HG03280 (cell line): Measurements from ENCODE around the gene HPS5.
"Not testable (repeated sequence)": the region's sequence is repeated elsewhere in the genome, so short reads cannot be mapped to it uniquely, and the experiment has no call there.

Experiments
- ATAC-seq: cut with Tn5 transposase; IDR thresholded peaks from one replicate; pipeline ENCODE4 v1.9.1; 2021; ENCODE audit warnings: mild to moderate bottlenecking, moderate library complexity; ENCODE audit not compliant: unreplicated experiment

The HPS5 gene

GRCh38 chr11:18321969-18322711, at the start of gene HPS5, which contains the start of gene GTF2H1:
Gene HPS5 (minus strand): TSS chr11:18322140. CDS start chr11:18317858, 4,282 bp downstream.
Gene GTF2H1 (plus strand): TSS chr11:18322567. CDS start chr11:18333075, 10,508 bp downstream.
- ATAC-seq = peak; percentile 94

GRCh38 chr11:18371279-18371678, 49.3 kb upstream of the HPS5 start:
- ATAC-seq = no peak

- ATAC-seq = no peak
Measured at GRCh38 chr11:18369398-18369797, 47.5 kb upstream of the HPS5 start.

- ATAC-seq = no peak
Measured at GRCh38 chr11:18368221-18368620, 46.3 kb upstream of the HPS5 start.

- ATAC-seq = no peak
Measured at GRCh38 chr11:18367431-18367830, 45.5 kb upstream of the HPS5 start.

GRCh38 chr11:18366286-18366685, 44.3 kb upstream of the HPS5 start:
- no peak for ATAC-seq

- ATAC-seq = no peak
Measured at GRCh38 chr11:18365741-18366140, 43.8 kb upstream of the HPS5 start.

- no peak for ATAC-seq
Measured at GRCh38 chr11:18364495-18365073, 42.6 kb upstream of the HPS5 start.

- ATAC-seq = no peak
Measured at GRCh38 chr11:18361154-18361553, 39.2 kb upstream of the HPS5 start.

- no peak for ATAC-seq
Measured at GRCh38 chr11:18358646-18359045, 36.7 kb upstream of the HPS5 start.

- no peak for ATAC-seq
Measured at GRCh38 chr11:18352581-18352980, 30.6 kb upstream of the HPS5 start.

- no peak for ATAC-seq
Measured at GRCh38 chr11:18347471-18348125, 25.7 kb upstream of the HPS5 start.

GRCh38 chr11:18332891-18333290, 11.0 kb upstream of the HPS5 start:
- ATAC-seq = no peak

GRCh38 chr11:18332302-18332701, 10.4 kb upstream of the HPS5 start:
- no peak for ATAC-seq

GRCh38 chr11:18330921-18331320, 9.0 kb upstream of the HPS5 start:
- ATAC-seq = no peak

- no peak for ATAC-seq
Measured at GRCh38 chr11:18329196-18329870, 7.4 kb upstream of the HPS5 start.

GRCh38 chr11:18324381-18324780, 2.4 kb upstream of the HPS5 start:
- ATAC-seq = no peak

- not testable (repeated sequence) for ATAC-seq
Measured at GRCh38 chr11:18323881-18324280, 1.9 kb upstream of the HPS5 start.

- no peak for ATAC-seq
Measured at GRCh38 chr11:18322818-18323570, 1.1 kb upstream of the HPS5 start.

GRCh38 chr11:18321578-18321968, 367 bp downstream of the HPS5 start:
- peak; percentile 2 for ATAC-seq

GRCh38 chr11:18320617-18321016, 1.3 kb downstream of the HPS5 start:
- ATAC-seq = no peak
